ENCODE data around the gene TBX4. TPM values are rescaled to one million over a fixed set of nuclear protein-coding genes. Genes with fewer than 3 reads are reported as not detected.
"Not testable (repeated sequence)": the region's sequence is repeated elsewhere in the genome, so short reads cannot be mapped to it uniquely, and the experiment has no call there.

TBX4 gene
- total RNA-seq, 4 donors from 2014 or later = not detected

GRCh38 chr17:61505846-61506627 is 53.8 kb downstream of the TBX4 start:
- TF ChIP-seq, protein P1, sequence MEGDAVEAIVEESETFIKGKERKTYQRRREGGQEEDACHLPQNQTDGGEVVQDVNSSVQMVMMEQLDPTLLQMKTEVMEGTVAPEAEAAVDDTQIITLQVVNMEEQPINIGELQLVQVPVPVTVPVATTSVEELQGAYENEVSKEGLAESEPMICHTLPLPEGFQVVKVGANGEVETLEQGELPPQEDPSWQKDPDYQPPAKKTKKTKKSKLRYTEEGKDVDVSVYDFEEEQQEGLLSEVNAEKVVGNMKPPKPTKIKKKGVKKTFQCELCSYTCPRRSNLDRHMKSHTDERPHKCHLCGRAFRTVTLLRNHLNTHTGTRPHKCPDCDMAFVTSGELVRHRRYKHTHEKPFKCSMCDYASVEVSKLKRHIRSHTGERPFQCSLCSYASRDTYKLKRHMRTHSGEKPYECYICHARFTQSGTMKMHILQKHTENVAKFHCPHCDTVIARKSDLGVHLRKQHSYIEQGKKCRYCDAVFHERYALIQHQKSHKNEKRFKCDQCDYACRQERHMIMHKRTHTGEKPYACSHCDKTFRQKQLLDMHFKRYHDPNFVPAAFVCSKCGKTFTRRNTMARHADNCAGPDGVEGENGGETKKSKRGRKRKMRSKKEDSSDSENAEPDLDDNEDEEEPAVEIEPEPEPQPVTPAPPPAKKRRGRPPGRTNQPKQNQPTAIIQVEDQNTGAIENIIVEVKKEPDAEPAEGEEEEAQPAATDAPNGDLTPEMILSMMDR (IDR thresholded peaks at IDR 0.05) = no peak
- no peak for TF ChIP-seq POLR2A (IDR thresholded peaks at IDR 0.05)
- TF ChIP-seq EP300 (IDR thresholded peaks at IDR 0.05) = no peak
- Histone ChIP-seq H3K4me1 (no peaks in the 10 kb centered on the region), H3K9me3 (no peaks in the 10 kb centered on the region), H3K36me3 (no peaks in the 10 kb centered on the region), H3K27ac (no peak overlapping the region), H3K27me3 (no peaks in the 10 kb centered on the region), H3K4me3 (no peak overlapping the region)
- 56 to 57% methylated on average over 11 of the region's 11 CpGs for WGBS, 2 donors
- DNase-seq (ENCODE audit: low spot score in 2 of 2) = no peak

DNA sequence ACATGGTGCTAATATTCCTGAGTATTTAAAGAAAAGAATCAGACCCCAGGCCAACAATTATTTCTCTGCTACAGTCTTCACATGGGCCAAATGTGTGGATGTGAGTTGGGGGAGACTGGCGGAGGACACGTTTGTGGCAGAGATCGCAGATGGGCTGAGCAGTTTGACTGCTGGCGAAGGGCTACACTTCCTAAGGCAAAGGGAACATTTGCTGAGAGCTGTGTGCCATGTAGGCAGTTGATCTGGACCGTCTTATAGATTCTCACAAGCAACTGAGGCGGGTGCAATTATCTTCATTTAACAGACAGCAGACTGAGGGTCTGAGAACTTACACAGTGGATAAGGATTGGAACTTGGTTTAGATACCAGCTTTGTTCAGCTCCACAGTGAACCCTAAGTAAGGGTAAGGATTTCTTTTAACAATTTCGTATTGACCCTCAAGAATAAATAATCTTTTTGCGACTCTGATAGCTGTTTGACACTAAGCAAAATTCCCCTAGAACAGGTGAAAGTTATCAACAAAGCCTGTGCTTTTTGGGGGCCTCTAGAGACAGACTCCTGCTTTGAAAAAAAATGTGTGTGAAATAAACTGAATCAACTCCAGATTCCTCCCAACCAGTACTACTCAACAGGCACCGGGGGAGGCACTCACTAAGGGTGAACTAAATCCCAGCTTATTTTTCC is 55.3 kb downstream of the TBX4 start:
- Histone ChIP-seq H3K4me3 (no peak overlapping the region), H3K9me3 (no peaks in the 10 kb centered on the region), H3K27me3 (no peaks in the 10 kb centered on the region), H3K36me3 (no peaks in the 10 kb centered on the region), H3K27ac (no peak overlapping the region), H3K4me1 (no peaks in the 10 kb centered on the region)
- WGBS, 2 donors = 74 to 78% methylated on average over 9 of the region's 9 CpGs
- TF ChIP-seq, protein P1 (IDR thresholded peaks at IDR 0.05) = no peak
- DNase-seq (ENCODE audit: low spot score in 2 of 2) = no peak

- Histone ChIP-seq H3K36me3 (no peaks in the 10 kb centered on the region), H3K27me3 (no peaks in the 10 kb centered on the region), H3K4me1 (no peaks in the 10 kb centered on the region), H3K4me3 (no peak overlapping the region), H3K27ac (no peak overlapping the region), H3K9me3 (no peaks in the 10 kb centered on the region)
- TF ChIP-seq, protein P1 (IDR thresholded peaks at IDR 0.05) = no peak
- TF ChIP-seq EP300 (IDR thresholded peaks at IDR 0.05) = no peak
- TF ChIP-seq POLR2A (IDR thresholded peaks at IDR 0.05) = no peak
- no peak for DNase-seq (ENCODE audit: low spot score in 2 of 2)
- WGBS, 2 donors = 53 to 70% methylated on average over 5 of the region's 5 CpGs
Observed at GRCh38 chr17:61508912-61509311, 56.7 kb downstream of the TBX4 start.

DNA sequence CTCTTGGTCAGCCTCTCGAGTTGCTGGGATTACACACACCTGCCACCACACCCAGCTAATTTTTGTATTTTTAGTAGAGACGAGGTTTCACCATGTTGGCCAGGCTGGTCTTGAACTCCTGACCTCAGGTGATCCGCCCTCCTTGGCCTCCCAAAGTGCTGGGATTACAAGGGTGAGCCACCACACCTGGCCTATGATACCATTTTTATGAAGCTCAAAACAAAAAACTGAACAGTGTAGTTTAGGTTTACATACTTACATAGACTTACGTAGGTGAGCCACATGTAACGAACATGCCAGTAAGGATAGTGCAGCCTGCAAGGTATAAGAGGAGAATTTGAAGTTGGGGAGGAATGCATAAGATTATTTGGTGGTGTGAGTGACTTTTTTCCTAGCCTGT is 57.2 kb downstream of the TBX4 start:
- H3K4me3 ChIP-seq; H3K9me3 ChIP-seq; H3K27ac ChIP-seq; H3K4me1 ChIP-seq; DNase-seq (ENCODE audit: low spot score in 2 of 2); H3K27me3 ChIP-seq; H3K36me3 ChIP-seq: not testable (repeated sequence)
- 91% methylated on average over 5 of the region's 5 CpGs for WGBS, 2 donors

DNA sequence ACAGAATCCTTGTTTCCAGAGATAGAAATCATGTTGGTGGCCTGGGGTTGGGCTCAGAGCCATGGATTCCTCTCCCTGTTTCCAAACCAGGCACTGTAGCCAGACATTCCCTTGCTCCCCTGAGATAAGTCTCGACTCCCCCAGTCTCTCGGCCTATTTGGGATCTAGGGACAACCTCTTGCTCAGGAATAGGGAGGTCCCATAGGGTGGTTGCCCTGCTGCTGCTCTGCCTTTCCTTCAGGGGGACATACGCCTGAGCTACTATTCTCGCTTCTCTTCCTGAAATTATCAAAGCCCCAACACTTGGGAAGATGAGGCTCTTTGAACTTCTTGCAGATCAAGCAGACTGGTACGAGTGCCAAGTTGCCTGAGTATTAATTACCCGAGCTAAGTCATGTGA is 58.0 kb downstream of the TBX4 start:
- TF ChIP-seq POLR2A (IDR thresholded peaks at IDR 0.05) (no peak), EP300 (IDR thresholded peaks at IDR 0.05) (no peak)
- TF ChIP-seq, protein P1 (IDR thresholded peaks at IDR 0.05) = no peak
- Histone ChIP-seq H3K36me3 (no peaks in the 10 kb centered on the region), H3K9me3 (no peaks in the 10 kb centered on the region), H3K27ac (no peak overlapping the region), H3K4me3 (no peak overlapping the region), H3K4me1 (no peaks in the 10 kb centered on the region), H3K27me3 (no peaks in the 10 kb centered on the region)
- no peak for DNase-seq (ENCODE audit: low spot score in 2 of 2)
- WGBS, 2 donors = 74 to 77% methylated on average over 6 of the region's 6 CpGs
